GM19023 (cell line): ENCODE results near the gene TRAPPC1.
A peak's percentile ranks its signal among the peaks of the same experiment; 100 is the strongest.
"Not testable (repeated sequence)": the region's sequence is repeated elsewhere in the genome, so short reads cannot be mapped to it uniquely, and the experiment has no call there.

Experiments used
- ATAC-seq: cut with Tn5 transposase; IDR thresholded peaks from one replicate; pipeline ENCODE4 v1.9.1; 2021; ENCODE audit warnings: mild to moderate bottlenecking, moderate library complexity; ENCODE audit not compliant: unreplicated experiment

Gene TRAPPC1, protein sequence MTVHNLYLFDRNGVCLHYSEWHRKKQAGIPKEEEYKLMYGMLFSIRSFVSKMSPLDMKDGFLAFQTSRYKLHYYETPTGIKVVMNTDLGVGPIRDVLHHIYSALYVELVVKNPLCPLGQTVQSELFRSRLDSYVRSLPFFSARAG

DNA sequence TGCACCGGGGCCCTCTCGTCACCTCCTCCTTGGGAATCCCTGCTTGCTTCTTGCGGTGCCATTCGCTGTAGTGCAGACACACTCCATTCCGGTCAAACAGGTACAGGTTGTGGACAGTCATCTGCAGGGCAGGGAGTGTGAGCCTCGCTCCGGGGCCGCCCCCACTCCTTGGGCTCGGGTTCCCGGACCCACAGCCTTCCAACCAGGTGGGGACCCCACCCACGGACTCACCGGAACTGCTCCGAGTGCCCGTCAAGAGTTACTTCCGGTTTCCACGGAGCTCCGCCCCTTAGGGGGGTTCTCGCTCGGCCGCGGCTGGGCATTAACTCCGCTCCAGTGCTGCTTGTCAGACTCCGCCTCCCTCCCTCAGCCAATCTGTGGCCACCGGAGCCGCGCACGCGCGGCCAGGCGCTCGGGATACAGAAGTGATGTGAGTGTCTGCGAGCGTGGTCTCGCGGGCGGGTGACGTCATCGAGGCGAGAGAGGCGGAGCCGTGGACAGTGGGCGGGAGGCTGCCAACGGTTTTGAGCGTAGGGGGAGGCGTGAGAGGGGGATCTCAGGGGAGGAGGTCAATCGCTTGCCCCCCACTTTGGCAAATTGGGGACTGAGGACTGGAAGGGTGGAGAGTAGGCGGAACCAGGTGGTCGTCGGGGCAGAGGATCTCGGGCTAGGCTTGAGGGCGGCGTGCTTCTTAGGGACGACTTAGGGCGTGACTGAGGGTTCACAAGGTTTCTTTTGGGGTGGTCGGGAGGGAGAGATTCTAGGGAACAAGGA lies at the start of gene TRAPPC1, which contains the start of gene CNTROB:
TRAPPC1 (minus strand) TSS at position 238 of the 774 bp plus-strand sequence; CDS start at position 121, 117 bp downstream.
CNTROB (plus strand) TSS at position 498 of the 774 bp plus-strand sequence. CDS start 874 bp downstream, outside the sequence.
- ATAC-seq, result peak; percentile 95

DNA sequence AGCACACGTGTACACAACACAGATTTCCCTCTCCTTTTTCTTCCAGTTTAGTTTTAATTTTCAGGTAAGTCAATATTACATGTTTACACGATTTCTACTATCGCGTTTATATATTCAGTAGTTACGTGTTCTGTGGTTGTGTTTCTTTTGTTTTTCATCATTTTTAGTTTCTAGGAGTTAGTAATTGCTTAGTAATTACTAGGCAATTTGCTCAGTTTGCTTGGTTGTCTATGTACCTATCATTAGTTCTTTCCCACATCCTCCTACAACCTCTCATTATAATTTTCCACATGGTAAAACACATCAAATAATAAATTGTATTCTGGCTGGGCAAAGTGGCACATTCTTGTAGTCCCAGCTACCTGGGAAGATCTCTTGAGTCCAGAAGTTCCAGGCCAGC lies 46.1 kb upstream of the TRAPPC1 start:
- no peak for ATAC-seq

DNA sequence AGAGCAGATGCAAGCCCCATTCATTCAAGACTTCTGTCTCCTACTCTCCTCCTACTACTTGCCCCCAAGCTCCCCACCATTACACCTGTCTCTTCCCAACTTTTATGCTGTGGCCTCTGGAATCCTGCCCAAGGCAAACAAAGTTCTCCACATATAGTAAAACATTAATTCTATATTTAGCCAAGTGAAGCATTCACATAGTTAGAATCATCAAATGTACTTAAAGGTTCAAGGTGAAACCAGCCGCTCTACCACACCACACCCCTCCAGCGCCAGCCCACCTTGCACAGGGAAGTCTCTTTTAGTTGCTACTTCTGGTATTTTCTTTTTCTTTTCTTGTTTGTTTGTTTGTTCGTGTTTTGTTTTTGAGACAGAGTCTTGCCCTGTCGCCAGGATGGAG lies 45.3 kb upstream of the TRAPPC1 start:
- no peak for ATAC-seq

DNA sequence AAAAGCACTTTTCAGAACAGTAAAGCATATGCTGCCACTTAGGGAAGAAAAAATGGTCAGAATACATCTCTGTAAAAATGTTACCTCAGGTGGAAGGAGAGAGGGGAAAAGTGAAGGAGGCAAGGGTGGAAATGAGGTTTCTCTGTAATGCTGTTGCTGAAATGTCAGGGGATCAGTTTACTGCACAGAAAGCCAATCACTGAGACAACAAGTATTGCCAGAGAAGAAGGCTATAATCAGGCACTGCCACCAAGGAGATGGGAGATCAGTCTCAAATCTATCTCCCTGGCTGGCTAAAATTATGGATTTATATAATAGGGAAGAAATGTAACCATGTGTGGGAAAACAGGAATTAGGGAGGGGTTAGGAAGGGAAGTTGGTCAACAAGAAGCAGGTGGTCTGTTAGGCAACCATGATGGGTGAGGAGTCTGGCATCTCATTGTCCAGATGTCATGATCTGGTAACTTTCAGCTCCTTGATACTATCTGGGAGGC lies 42.9 kb upstream of the TRAPPC1 start:
- no peak for ATAC-seq

DNA sequence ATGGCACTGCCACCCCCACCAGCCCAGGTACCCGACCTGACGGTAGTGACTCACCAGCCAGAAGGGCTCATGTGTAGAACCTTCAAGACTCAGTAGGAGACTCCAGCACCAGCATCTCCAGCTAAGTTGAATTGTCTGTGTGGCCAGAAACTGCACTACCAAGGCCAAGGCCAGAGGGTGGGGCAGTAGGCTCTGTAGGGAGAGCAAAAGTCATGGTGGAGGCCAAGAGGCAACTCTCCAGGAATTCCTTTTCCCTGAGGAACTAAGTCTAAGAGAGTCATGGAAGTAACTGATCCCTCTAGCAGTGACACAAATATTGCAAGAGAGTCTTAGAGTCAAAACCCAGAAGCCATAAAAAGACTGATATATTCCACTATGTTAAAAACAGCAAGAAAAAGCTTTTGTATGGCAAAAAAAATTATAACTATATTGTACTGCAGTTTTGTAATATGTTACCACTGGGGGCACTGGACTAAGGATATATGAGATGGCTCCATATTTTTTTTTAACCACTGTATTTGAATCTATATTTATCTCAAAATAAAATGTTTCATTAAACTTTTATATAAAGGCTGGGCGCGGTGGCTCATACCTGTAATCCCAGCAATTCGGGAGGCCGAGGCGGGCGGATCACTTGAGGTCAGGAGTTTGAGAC lies 40.5 kb upstream of the TRAPPC1 start:
- no peak for ATAC-seq

DNA sequence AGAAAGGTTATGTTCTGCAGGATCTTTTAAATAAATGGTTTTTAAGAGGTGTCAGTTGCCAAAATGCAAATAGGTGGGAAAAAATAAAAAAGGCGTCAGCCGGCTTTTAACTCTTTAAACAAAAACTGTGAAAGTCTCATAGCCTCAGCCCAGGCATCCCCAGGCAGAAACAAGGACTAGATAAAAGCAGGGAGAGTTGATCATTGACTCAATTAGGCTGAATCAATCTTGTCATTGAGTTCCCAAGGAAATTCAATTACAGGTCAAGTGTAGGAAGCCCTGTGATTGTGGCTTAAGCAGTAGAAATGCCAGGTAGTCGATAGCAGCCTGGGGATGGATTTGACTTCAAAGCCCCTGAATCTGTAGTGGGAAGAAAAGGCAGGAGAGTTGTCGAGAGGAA lies 39.9 kb upstream of the TRAPPC1 start:
- no peak for ATAC-seq

DNA sequence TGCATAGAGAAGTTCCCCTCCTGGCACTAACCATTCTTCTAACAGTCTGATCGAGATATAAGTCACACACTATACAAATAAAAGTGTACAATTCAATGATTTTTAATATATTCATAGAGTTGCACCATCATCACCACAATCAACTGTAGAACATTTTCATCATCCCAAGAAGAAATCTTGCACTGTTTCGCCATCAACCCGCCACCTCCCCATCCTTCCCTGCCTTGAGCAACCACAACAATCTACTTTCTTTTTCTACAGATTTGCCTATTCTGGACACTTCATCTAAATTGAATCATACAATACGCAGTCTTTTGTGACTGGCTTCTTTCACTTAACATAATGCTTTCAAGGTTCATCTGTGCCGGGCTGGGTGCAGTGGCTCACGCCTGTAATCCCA lies 37.7 kb upstream of the TRAPPC1 start:
- no peak for ATAC-seq

DNA sequence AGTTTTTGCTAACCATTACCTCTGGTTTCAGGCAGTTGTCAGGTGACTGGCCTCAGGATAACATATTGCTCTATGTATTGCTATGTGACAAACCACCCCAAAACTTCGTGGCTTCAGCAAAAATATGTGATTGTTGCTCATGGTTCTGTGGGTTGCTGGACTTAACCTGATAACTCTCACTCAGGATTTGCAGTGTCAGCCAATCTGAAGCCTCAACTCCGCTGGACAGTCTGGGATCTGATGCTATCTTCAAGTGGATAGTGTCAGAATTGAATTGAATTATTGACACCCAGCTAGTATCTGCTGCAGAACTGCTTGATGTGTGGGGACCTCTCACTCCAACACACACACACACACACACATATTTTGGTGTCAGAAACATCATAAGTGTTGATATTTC lies 36.0 kb upstream of the TRAPPC1 start:
- no peak for ATAC-seq

DNA sequence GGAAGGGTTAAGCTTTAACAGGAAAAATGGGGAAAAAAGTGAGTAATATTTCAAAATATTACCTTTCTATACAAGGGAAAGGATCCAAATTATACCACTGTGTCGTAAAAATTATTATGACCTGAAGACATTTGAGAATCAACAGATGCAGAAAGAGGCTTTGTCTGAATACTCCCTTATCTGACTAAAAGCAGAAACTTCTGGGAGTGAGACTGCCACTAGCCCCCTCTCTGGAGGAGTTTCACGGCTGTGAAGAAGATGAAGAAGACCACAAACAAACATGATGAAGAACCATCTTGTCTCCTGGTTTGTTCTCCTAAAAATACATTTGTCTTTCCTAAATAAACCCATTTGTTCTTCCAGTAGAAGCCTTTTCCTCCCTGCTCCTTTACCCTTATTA lies 29.7 kb upstream of the TRAPPC1 start:
- no peak for ATAC-seq

DNA sequence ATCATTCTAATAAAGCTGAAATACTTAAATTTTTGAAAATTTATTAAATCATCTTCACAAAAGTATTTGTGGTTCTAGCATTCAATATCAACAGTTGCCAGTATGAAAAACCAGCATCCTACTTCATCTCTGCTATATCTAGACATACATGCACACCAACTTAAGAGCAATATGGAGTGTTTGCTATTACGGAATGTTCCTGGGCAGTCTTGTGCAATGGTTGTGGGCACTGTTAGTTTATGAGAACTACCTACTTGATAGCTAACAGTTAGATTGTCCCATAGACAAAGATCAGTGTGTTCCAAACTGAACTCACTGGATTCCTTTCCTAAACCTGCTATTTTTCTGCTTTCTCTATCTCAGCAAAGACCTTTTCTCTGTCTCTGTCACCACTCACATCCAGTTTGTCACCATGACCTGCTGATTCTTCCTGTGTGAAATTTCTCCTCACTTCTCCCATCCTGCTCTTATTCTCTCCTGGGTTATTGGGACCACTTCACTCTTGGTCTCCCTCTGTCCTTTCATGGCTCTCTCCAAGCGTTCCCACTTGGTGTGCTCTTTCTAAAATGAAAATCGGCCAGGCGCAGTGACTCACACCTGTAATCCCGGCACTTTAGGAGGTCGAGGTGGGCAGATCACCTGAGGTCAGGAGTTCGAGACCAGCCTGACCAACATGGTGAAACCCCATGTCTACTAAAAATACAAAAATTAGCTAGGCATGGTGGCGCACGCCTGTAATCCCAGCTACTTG lies 27.9 kb upstream of the TRAPPC1 start:
- no peak for ATAC-seq

DNA sequence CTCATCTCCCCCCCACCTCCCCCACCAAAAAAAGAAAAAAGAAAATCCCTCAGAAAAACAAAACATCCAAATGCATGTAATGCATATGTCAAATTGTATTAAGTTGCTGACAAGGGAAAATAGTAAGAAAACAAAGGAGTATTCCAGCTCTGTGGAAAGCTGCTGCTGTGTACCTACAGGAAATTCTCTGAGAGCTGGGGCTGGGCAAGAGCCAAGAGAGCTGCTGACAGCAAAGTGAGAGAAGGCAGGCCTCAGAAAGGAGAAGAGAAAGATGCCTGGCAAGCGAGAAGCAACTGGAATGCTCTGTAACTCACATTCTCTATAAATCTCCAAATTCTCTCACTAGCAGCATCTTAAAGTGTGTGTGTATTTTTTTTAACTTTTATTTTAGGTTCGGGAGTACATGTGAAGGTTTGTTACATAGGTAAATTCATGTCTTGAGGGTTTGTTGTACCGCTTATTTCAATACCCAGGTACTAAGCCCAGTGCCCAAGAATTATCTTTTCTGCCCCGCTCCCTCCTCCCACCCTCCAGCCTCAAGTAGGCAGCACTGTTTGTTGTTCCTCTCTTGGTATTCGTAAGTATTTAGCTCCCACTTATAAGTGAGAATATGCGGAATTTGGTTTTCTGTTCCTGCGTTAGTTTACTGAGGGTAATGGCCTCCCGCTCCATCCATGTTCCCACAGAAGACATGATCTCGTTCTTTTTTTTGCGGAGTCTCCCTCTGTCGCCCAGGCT lies 24.7 kb upstream of the TRAPPC1 start:
- no peak for ATAC-seq

DNA sequence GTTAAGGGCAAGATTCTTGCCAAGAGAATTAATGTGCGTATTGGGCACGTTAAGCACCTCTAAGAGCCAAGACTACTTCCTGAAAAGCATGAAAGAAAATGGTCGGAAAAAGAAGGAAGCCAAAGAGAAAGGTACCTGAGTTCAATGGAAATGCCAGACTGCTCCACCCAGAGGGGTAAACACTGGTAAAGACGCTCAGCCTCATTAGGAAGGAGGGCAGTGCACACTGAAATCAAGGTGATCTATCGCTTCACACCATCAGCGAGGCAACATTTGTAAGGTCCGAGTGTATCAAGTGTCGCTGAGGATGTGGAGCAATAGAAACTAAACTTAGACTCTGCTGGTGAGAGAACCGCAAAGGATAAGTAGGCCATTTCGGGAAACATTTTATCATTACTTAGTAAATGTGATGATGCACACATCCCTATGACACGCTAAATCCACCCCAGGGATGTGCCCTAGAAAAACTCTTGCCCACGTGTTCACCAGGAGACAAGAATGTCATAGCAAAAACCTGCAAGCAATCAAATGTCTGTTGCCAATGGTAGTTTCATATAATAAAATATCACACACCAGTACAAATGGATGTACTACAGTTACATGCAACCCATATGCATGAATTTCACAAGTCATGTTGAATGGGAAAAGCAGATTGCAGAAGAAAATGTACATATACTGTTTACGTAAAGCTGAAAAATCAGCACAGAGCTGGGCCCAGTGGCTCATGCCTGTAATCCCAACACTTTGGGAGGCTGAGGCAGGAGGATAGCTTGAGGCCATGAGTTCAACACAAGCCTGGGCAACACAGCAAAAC lies 23.9 kb upstream of the TRAPPC1 start:
- ATAC-seq, result no peak

DNA sequence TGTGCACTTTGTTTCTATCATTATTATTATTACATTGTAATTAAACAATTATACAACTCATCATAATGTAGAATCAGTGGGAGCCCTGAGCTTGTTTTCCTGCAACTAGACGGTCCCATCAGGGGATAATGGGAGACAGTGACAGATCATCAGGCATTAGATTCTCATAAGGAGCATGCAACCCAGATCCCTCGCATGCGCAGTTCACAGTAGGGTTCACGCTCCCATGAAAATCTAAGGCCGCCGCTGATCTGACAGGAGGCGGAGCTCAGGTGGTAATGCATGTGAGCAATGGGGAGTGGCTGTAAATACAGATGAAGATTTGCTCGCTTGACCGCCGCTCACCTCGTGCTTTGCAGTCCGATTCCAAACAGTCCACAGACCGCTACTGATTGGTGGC lies 21.5 kb upstream of the TRAPPC1 start:
- not testable (repeated sequence) for ATAC-seq

DNA sequence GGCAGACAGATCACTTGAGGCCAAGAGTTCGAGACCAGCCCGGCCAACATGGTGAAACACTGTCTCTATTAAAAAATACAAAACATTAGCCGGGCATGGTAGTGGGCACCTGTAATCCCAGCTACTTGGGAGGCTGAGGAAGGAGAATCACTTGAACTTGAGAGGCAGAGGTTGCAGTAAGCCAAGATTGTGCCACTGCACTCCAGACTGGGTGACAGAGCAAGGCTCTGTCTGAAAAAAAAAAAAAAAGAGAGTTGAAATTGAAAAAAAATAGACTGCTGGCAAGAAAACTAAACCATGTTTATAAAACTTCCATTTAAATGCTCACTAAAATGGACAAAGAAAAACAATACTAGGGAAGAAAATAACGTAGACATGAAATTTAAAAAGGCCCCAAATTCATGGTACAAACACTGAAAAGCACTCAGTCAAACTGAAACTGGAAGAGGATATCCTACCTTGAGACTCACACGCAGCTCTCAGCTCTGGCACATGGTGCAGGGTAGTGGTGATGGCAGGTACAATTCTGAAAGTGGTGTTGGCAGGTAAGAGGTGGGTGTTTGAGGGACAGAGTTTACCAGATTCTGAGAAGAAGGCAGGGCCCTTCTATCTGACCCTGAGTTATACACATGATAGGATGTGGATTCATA lies 19.5 kb upstream of the TRAPPC1 start:
- no peak for ATAC-seq

DNA sequence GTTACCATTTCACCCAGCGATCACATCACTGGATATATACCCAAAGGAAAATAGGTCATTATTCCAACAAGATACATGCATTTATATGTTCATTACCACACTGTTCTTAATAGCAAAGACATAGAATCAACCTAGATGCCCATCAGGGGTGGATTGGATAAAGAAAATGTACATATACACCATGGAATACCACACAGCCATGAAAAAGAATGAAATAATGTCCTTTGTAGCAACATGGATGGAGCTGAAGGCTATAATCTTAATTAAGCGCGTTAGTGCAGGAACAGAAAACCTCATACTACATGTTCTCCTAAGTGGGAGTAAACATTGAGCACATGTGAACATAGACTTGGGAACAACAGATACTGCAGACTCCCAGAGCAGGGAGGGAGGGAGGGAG lies 18.8 kb upstream of the TRAPPC1 start:
- ATAC-seq, result no peak

DNA sequence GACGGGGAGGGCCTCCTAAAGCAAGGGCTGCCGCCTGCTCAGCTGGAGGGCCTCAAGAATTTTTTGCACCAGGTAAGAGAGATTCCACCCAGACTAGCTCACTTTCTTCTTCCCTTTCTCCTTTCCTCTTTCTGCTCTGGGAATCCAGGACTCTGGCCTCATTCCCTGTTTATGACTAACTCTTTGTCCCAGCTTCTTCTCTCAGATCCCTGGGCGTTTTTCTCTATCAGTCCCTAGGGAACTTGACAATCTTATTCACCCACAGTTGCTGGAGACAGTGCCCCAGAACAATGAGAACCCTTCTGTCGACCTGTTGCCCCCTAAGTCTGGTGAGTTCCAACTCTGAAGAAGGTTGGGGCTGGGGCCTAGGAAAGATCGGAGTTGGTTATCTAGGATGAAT lies 15.9 kb upstream of the TRAPPC1 start:
- no peak for ATAC-seq

DNA sequence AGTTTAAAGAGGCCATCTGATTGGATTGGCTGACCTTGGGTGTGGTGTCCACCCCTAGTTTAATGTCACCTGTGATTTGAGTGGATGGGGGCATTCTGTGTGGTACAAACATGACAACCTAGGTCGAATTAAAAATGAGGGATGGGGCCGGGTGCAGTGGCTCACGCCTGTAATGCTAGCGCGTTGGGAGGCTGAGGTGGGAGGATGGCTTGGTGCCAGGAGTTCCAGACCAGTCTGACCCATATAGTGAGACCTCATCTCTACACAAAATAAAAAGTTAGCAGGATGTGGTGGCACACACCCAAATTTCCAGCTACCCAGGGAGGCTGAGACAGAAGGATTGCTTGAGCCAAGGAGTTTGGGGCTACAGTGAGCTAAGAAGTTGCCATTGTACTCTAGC lies 14.7 kb upstream of the TRAPPC1 start:
- ATAC-seq, result no peak

DNA sequence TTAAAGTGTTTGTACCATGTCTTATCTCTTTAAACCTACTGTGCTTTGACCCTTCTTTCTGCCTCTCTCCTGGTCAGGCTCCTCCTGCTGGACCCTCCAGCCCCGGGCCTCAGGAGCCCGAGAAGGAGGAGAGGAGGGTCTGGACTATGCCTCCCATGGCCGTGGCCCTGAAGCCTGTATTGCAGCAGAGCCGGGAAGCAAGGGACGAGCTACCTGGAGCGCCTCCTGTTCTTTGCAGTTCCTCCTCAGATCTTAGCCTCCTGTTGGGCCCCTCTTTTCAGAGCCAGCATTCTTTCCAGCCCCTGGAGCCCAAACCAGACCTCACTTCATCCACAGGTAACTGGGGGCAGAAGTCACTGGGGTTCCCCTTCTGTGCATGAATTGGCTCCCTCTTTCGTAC lies 13.9 kb upstream of the TRAPPC1 start:
- ATAC-seq, result no peak

DNA sequence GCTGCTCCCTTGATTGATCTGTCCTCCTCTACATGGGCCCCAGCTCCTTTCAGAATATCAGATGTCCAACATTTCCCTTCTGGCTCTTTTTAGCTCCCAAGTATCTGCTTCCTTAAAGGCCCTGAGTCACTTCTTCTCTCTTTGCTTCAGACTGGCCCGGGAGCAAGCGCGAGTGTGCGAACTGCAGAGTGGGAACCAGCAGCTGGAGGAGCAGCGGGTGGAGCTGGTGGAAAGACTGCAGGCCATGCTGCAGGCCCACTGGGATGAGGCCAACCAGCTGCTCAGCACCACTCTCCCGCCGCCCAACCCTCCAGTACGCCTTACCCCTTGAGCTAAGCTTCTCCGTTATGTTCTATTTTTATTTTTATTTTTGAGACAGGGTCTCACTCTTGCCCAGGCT lies 12.6 kb upstream of the TRAPPC1 start:
- no peak for ATAC-seq
